HG03439 (cell line): ENCODE data around the gene MATK.
"Not testable (repeated sequence)": the region's sequence is repeated elsewhere in the genome, so short reads cannot be mapped to it uniquely, and the experiment has no call there.

Source experiments
- ATAC-seq: cut with Tn5 transposase; IDR thresholded peaks from one replicate; pipeline ENCODE4 v1.9.1; 2021; ENCODE audit warnings: mild to moderate bottlenecking, moderate library complexity; ENCODE audit not compliant: unreplicated experiment

MATK gene

DNA sequence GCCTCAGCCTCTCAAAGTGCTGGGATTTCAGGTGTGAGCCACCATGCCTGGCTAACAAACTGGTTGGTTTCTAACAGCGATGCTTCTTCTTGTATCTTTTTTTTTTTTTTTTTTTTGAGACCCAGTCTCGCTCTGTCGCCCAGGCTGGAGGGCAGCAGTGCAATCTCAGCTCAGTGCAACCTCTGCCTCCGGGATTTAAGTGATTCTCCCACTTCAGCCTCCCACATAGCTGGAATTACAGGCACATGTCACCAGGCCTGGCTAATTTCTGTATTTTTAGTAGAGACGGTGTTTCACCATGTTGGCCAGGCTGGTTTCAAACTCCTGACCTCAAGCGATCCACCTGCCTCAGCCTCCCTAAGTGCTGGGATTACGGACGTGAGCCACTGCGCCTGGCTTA is 30.0 kb upstream of the MATK start:
- not testable (repeated sequence) for ATAC-seq

DNA sequence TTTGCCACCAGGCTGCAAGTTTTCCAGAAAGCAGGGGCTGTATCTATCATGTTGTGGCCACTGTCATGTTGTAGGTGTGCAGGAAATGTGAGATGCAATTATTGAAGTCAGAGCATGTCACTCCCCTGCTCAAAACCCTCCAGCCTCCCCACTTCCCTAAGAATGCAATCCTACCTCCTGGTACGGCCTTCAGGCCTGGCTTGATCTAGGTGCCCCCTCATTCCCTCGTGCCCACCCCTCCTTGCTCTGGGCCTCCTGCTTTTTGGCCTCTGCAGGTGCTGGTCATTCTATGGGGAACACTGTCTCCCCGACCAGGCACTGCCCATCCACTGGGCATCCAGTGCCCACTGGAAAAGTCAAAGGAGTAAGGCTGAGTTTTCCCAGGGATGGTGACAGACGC is 28.5 kb upstream of the MATK start:
- no peak for ATAC-seq

- no peak for ATAC-seq
These were observed 27.6 kb upstream of the MATK start for GRCh38 chr19:3813473-3814392.

GRCh38 chr19:3810708-3811355 is 24.7 kb upstream of the MATK start:
- no peak for ATAC-seq

GRCh38 chr19:3809881-3810707 is 23.9 kb upstream of the MATK start:
- ATAC-seq = peak; percentile 58

DNA sequence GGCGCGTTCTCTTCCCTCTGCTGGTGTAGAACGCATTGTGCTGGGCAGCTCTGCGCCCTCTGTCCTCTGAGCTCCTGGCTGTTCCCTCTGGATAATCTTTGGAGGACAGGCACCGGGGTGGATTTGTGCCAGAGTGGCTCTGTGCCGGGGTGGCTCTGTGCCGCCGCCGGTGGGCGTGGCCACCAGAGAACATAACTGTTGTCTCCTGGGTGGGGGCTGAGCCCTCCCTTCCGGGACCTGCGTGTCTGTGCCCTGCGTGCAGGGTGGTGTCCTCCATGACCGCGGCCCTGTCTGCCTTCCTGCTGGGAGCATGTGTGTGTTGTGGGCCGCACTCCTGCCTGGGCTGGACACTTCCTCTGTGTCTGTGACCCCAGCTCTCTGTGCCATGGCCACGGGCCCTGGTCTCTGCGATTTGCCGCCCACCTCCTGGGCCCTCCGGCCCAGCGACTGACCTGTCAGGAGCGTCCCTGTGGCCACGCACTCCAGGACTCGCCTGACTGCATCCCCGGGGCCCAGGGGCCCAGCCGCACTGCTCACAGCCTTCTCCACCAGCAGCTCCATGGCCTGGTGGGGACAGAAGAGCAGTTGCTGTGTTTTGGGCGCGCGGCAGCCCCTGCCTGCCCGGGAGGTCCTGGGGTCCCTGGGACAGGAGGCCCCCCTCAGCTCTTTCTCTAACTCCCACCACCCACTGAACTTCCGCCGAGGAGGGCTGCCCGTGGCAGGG is 22.4 kb upstream of the MATK start:
- no peak for ATAC-seq

- ATAC-seq = no peak
These were observed 21.6 kb upstream of the MATK start for GRCh38 chr19:3807574-3808354.

DNA sequence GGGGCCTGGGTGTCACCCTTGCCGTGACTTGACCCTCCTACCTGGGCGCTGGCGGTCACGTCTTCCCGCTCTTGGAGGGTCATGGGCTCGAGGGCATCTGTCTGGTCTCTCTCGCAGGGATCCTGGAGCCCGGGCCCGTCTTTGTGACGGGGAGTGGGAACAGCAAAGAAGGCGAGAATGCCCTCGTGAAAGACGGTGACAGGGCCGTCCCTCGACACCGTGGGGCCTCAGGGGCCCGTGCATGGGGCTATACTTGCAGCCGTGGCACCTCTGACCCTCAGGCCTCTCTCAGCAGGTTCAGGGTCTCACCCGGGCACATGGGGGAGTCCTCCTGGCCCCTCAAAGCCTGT is 20.9 kb upstream of the MATK start:
- no peak for ATAC-seq

DNA sequence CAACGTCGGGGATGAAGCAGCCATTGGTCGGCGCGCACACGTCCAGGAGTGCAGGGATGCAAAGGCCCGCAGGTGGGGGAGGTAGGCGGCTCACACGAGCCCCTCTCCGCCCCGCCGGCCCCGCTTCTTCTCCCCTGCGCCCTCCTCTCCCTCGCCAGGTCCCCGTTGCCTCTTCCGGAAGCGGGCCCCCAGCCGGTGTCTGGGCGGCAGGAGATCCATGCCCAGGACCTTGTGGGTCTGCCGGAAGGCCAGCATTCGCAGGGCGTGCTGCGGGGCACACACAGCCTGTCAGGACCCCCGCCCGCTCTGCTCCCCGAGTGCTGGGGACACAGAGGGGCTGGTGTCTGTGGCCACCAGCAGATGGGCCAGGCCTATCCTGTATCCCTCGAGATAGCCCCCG is 19.7 kb upstream of the MATK start:
- no peak for ATAC-seq

GRCh38 chr19:3804429-3804828 is 18.2 kb upstream of the MATK start:
- ATAC-seq = no peak

DNA sequence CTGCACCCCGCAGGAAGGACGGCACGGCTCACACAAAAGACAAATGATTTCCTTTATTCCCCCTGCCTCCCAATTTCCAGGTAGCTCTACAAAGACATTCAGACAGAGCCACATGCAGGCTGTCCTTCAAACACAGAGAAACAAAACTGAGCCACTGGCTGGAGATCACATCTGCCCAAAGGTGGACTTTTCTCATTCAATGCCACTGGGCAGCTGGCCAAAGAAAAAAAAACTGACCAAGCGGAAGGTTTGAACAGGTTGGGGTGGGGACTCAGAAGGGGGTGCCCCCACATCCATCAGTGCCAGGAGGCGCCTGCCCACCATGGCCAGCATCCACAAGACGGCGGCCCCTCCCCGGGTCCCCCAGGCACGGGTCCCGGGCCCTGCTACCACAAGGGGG is 17.8 kb upstream of the MATK start:
- no peak for ATAC-seq

DNA sequence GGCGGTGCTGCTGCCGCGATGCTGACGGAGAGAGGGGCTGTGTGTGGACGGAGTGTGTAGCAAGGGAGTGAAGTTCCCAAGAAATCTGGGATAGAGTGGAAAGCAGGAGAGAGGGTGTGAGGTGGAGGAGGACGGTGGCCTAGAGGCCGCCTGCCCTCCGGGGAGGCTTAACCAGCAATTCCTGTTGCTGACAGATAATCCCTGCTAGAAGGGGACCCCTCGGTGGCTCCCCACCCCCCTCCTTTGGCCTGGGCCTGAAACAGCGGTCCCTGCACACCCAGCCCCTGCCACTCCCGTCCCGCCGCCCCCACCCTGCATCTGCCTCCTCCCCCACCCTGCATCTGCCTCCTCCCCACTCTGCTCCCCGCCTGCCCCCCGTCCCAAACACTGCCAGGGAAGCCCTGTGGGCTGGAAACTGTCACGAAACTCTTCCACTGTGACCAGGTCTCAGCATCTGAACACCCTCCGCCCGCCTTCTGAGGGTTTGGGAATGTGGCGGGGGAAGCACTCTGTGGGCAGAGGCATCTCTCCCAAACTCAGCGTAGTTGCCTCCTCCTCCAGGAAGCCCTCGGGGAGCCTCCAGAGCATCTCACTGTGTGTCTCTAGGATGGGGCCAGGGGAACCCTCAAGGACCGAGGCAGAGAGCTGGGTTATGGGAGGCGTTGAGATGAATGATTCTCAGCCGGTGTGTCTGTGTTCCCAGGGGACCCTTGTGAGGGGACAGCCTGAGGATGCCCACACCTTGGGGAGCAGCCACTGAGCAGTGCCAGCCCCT is 17.1 kb upstream of the MATK start:
- ATAC-seq = no peak

DNA sequence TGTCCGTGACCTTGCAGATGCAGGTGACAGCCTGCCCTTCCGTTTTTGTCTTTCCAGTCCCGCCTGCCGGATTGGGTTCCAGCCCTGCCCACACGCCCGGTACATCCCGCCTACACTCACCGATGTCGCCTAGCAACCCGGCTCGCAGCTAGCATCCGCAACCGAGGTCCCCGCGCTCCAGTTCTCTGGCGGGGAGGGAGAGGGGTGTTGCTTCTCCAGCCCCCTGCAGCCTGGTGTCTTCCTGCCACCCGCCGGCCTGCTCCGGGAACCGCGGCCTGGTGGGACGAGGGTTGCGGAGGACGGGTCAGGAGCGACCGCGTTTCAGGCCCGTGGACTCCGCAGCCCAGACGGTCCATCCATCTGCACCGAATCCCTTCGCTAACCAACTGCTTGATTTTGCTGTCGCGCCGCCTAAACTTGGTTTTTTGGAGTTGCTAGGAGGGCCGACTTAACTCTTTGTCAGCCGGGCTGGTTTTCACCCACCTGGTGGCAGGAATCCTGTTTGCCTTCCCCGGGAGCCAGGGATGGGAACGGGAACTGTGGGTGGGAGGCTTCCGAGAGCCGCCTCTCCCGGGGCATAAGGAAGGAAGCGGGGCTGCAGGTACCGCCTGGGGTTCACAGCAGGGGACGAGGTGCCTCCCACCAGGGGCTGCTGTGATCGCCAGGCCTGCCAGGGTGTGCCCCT is 15.4 kb upstream of the MATK start:
- no peak for ATAC-seq

- ATAC-seq = no peak
These were observed 14.8 kb upstream of the MATK start for GRCh38 chr19:3800996-3801395.

GRCh38 chr19:3798137-3798536 is 12.0 kb upstream of the MATK start:
- ATAC-seq = no peak

GRCh38 chr19:3796358-3796757 is 10.2 kb upstream of the MATK start:
- no peak for ATAC-seq

- ATAC-seq = no peak
These were observed 7.6 kb upstream of the MATK start for GRCh38 chr19:3793799-3794198.

DNA sequence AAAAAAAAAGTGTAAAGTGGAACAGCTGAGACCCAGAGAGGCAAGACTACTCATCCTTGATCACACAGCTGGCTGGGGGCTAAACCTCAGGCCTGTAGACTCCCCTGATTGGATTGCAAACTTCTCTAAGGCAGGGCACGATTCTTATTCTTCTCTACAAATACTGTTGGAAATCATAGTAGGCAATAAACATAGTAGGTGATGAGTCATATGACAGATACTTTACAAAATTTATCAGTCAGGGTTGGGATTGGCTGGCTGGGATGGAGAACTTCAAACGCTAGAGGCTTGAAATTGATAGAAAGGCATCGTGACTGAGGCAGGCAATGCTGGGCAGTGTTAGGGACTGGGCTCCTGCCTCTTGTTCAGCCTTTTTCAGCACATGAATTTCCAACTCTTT is 5.9 kb upstream of the MATK start:
- ATAC-seq = no peak

DNA sequence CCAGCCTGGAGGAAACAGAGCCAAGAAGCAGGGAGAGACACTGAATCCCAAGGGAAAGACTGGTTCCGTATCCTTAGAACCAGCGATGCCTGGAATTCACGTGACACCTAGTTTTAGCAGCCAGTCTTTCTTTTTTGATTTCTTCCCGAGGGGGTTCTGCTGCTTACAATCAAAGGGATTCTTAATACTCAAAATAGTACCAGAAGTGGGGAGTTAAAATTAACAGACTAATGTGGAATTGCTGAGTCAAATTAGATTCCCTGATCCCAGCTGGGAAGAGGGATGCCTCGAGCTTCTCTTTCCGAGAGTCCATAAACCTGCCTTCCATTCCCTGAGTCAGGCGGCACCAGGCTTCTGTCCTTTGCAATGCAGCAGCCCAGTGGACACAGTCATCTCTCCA is 4.8 kb upstream of the MATK start:
- no peak for ATAC-seq
